NCI-H1436 (cell line): ENCODE measurements around the gene SH3YL1.

Experiments used
- DNase-seq: peaks from one replicate; lab custom pipeline; 2025; lab: John Stamatoyannopoulos, UW

Gene SH3YL1

DNA sequence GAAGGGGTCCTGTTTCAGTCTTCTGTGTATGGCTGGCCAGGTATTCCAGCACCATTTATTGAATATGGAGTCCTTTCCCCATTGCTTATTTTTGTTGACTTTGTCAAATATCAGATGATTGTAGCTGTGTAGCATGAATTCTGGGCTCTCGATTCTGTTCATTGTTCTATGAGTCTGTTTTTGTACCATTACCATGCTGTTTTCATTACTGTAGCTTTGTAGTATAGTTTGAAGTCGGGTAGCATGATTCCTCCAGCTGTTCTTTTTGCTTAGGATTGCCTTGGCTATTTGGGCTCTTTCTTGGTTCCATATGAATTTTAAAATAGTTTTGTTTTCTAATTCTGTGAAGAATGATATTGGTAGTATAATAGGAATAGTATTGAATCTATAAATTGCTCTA is 6.0 kb downstream of the SH3YL1 start:
- DNase-seq = no peak

DNA sequence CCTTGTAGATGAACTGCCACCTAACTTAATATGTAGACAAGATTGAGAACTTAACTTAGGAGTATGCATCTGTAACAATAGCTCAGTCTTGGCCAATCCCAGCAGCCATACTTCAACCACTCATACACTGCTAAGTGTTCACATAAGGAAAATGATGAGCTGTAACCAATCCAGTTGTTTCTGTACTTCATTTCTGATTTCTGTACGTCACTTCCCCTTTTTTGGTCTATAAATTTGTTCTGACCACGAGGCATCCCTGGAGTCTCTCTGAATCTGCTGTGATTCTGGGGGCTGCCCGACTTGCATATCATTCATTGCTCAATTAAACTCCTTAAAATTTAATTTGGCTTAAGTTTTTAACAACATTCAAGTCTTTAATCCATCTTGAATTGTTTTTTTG is 6.4 kb downstream of the SH3YL1 start:
- no peak for DNase-seq

DNA sequence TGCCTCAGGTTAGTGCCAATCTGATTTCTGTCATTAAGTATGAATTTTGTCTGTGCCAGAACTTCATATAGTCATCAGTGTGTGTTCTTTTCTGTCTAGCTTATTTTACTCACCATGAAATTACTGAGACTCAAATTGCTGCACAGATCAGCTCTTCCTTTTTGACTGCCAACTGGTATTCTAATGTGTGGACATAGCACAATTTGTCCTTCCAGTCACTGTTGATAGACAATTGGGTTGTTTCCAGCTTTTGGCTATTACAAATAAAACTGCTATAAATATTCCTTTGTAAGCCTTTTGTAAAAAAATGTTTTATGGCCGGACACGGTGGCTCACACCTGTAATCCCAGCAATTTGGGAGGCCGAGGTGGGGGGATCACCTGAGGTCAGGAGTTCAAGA is 7.7 kb downstream of the SH3YL1 start:
- no peak for DNase-seq

DNA sequence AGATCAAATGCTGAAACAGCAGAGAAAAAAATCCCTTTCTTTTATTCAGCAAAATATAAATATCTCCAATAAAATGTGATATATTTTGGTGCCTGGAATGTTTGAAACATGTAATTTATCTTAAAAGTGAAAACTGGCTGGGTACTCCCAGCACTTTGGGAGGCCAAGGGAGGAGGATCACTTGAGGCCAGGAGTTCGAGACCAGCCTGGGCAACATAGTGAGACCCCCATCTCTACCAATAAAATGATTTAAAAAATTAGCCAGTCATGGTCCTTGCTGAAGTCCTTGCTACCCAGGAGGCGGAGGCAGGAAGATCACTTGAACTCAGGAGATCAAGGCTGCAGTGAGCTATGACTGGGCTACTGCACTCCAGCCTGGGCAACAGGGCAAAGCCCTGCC is 8.6 kb downstream of the SH3YL1 start:
- no peak for DNase-seq

DNA sequence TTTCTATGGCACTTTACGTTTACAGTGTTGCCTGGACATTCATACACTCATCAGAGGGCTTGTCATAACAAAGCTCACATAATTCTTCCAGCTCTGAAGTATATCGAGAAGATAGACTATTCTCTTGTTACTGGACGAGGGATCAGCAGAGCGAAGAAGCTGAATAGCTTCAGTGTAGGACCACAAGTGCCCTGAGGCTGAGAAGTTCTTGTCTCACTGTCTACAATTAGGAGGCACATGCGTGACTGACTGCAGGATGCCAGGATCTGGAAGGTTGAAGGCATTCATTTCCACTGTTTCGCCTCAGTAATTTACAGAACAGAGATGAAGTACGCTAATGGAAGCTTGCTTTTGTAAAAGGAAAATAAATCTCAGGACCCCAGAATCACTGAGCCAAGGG is 9.6 kb downstream of the SH3YL1 start:
- no peak for DNase-seq

DNA sequence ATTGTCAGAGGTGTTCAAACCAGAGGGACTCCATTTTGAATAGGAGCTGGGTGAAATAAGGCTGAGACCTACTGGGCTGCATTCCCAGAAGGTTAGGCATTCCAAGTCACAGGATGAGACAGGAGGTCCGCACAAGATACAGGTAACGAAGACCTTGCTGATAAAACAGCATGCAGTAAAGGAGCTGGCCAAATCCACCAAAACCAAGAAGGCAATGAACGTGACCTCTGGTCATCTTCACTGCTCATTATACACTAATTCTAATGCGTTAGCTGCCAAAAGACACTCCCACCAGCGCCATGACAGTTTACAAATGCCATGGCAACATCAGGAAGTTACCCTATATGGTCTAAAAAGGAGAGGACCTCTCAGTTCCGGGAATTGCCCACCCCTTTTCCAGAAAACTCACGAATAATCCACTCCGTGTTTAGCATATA is 10.6 kb downstream of the SH3YL1 start:
- no peak for DNase-seq

DNA sequence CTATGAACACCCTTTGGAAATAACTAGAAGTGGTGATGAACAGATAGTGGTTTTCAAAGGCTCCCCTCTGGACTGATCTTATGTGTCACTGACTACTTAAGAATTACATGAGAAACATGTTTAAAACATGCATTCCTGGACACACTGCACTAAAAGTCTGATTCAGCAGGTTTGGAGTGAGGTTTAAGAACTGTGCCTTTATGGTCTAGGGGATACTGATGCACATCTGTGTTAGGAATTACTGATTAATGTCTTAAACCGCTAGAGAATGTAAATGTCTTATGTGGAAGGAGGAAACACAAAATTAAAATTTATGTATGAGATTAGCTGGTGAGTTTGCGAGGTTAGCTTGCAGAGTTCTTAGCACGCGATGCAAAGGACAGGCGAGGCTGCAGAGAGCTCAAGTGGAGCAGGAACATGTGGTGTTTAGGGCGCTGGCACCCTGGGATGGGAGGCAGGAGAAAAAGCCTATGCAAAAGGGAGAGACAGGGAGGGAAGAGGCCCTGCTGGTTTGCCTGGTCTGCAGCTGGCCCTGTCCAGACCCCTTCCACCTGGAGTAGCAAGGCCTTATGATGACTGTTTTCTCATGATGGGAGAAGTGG is 11.7 kb downstream of the SH3YL1 start:
- DNase-seq = no peak

DNA sequence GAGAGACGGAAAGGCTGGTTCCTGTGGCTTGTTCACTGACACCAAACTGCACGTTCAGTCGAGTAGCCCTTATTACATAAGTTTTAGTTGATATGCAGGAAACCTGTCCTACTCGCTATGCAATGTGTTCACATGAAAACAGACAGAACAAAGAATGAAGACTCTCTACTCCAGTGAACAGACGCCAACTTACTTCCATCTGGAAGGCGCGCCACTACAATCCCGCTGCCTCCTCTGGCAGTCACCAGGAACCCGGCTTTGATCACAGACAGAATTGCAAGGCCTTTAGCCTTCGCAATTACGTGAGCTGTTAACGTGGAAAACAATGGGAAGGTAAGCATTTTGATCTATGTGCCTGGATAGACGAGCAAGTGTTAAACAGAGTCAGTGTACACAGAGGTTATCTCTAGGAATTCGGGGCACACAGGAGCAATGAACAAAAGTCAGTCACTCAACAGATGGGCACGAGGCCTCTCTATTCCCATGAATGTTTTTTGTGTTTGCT is 14.2 kb downstream of the SH3YL1 start:
- DNase-seq = no peak

DNA sequence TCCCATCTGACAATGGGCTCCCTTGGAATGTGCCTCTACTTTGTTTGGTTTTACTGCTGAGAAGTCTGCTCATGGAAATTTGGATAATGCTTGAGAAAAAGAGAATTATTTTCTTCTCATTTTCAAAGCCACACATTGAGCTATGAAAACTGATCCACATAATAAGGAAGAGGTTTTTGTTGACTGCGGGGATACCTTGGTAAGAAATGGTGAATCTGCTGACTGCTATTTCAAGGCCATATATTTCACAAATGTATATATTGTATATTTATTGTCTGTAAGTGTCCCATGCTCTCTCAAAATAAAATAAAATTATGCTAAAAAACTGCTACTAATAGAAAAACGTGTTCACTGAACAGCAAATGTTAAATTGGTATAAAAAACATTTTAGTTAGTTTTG is 15.1 kb downstream of the SH3YL1 start:
- DNase-seq = no peak

DNA sequence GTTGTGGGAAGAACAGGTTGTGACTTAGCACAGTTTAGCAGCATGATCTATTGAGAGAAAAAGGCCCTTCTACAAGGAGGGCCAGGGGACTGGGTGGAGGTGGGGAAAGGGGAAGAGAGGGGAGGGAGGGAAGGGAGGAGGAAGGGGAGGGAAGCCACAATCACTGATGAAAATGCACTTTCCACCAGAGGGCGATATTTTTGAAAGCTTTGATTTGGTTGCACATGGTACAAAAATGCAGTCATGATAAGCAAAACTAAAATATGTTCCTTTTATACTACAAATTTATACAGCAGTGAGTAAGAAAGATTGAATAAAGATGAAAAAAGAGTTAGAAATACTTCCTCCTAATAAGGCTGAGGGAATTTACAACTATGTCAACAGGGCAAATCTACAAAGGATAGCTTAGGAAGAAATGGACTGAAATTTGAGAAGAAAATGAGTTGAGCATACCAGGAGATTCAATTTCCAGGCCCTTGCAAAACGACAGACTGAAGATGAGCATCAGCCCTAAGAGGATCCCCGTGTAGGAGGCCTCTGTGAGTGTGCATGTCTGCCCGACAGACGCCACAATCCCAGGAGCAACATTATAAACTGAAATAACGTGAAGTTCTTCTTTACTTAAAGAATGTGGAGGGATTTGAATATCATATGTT is 17.2 kb downstream of the SH3YL1 start:
- peak; percentile 40 for DNase-seq

DNA sequence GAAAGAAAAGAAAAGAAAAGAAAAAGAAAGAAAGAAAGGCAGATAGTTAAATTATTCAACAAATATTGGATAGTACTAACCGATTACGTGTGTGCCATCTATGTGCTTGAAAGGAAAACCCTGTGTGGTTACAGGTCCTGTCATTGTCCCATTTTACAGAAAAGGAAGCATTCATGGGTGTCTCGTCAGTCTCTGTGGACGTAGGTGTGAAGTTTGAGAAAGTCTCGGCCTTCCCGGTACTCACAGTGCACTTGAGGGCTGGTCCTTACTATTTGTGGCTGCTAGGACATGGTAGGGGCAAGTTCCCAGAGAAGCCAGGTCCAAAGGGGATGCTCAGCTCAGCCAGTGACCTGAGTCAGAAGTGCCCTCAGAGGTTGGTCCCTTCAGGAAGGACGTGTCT is 19.3 kb downstream of the SH3YL1 start:
- no peak for DNase-seq

DNA sequence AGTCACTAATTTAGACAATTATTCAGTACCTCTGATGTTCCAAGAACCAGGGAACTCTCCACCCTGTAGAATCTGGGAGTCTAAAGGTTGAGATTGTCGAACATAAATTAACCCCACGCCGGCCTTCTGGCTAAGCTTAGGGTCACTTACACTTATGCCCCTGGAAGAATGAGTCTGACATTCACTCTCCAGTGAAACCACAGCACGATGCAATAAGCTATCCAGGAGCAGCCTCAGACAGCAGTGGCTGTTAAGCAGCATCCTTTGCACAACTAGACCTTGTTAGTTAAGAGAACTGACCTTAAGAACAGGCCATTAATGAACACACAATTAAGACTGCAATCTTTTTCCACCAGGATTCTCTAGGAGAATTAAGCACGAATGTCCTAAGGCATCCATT is 25.0 kb downstream of the SH3YL1 start:
- no peak for DNase-seq

DNA sequence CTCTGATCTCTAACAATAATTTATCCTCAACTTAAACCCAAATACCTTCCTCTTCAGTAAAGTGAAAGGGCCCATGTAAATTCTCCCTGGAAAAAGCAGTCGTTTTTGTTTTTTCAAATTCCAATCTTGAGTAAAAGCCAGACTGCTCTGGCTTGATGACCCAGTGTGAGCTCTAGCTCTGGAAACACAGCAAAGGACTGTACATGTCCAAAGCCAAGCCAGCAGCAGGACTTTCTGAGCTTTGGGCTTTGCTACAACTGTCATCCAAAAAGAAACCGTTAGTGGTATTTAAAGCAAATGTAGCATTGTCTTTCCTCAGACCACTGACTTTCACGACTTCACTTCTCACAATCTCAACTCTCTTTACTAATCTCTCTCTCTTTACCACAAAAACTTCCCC is 25.4 kb downstream of the SH3YL1 start:
- DNase-seq = no peak

DNA sequence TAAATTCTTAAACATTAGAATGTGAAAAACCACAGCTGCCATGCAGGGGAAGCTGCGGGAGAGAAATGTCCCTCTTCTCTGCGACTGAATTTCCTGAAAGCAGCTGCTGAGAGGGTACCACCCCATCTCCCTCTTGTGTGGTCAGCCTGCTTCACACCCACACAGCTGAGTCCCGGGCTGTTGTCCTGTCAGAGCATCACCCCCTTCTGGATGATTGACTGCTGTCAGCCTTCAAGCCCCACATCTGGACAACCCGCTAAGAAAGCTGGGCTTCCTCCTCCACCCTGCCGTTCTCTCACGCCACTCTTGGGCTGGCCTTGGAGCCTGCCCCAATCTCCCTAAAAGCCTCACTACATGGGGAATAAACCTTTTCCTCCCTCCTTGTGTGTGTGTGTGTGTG is 26.0 kb downstream of the SH3YL1 start:
- no peak for DNase-seq

DNA sequence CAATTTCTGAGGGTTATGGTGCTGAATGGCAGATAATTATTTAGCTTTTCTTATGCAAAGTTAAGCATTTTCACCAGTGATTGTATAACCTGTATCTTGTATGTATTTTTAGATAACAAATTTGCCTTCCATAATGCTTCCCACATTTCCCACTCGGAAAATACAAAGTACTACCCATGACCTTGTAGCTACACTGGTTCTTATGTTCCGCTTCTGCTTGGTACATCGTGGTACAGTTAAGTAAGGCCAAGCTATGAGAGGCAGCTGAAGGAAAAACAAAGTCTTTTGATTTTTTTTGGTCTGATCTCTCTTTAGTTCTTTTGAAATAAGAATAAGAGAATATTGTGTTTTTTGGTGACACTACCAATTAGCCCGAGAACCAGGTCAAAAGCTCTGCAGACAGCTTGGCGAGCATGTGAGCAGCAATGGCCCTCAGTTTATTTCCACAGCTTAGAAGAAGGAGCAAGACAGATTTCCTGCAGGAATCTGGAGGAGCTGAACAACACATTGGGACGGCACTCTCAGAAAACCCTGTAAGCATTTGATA is 26.8 kb downstream of the SH3YL1 start:
- no peak for DNase-seq

DNA sequence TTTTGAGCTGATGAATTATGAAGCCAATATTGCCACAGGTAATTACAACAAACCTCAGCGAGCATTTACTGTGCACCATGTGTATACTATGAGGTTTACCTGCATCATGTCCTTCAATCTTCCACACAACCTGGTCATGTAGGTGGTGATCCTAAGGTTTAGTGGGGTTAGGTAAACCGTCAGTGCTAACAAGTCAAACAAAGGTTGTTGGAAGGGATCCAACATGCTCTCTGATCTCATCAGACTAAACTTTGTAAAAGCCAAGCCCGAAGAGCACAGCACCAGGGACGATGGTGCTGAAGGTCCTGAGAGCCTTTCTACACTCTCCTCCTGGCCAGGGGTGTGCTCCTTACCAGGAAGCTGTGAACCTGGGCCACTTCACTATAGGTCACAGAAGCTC is 29.4 kb downstream of the SH3YL1 start:
- no peak for DNase-seq

DNA sequence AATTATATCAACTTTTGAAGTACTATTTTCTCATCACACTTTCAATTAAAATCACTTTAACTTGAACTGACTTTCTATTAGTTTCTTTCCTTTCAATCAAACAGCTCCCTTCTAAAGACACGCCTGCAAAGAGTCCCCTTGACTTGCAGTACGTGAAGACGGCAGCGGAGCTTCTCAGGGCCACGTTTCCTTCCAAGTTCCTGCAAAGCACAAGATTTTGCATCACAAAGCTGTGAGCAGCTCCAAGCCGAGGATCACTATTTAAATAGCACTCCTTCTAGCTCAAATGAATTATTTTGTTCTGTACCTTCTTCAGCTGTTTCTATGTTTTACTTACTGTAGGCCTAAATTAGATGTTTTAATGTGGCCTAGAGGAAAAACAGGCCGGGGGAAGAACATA is 30.8 kb downstream of the SH3YL1 start:
- DNase-seq = no peak

DNA sequence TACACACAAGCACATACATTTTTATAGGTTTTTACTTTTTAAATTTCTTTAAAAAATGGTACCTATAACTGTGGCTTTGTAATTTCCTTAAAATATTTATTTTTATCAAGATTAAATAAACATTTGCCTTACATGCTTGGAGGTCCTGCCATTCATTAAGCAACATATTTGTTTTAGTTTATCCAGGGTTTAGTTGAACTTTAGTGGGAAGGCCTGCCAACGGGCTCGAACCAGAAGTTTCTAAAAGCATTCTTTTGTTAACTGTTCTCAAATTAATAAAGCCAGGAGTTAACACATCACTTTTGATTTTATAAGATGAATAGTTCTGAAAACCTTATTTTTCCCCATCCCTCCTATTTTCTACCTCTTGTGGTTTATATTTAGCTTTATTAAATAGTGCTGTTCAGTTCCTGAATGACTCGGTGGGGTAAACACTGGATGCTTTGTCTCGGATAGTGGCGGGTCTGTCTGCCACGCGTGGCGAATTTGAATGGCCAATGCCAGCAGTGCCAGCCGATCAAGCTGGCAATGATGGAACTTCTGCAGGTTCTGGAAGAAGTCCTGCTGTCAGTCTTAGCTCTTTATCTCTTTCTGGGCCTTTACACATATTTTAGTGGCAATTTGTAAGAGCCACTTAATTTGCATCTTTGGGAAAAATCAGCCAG is 32.2 kb downstream of the SH3YL1 start:
- DNase-seq = no peak

DNA sequence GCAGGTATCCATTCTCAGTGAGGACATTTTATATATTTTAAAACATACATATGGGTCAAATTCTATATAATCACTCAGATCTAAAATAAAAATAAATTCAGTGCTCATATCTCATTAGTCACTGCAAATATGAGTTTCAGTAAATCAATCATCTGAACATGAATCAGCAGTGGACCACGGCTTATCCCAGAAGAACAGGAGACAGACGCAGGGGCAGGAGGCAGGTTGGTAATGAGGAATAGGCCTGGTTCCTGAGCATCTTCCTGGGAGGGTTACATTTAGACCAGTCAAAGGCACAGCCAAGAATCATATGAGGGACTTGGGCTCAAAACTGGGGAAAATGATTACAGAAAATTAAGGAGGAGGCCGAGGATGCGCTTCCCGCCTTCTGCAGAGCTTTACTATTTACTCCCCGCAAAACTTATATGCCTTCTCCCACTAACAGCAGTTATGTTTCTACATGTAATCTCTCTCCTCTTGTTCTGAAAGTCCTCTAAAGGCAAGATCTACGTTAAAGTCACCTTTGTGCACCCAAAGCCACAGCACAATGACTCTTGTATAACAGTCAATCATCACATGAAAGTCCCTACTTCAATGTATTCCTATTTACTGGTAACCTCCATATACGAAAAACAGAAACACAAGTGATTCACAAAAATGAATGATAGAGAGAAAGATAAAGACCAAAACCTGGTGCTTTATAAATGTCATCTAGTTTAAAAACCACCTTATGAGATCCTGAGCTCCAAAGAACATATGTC is 35.1 kb downstream of the SH3YL1 start:
- no peak for DNase-seq

DNA sequence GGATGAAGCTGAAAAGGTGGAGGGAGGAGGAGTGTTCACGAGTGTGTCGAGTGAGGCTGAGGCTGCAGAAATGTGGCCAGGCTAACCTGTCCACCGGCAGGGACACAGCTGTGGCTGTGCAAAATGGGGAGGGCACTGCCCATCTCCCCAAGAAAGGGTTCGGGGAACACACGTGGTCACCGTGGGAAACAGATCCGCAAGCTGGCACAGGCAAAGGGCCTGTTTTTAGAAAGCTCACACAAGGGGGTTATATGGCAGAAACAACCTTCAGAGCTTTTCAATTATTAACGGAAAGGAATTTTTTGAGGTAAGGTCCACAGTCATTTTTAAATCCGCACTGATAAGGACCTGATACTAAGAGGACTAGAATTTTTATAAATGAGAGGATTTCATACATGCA is 35.7 kb downstream of the SH3YL1 start:
- no peak for DNase-seq

DNA sequence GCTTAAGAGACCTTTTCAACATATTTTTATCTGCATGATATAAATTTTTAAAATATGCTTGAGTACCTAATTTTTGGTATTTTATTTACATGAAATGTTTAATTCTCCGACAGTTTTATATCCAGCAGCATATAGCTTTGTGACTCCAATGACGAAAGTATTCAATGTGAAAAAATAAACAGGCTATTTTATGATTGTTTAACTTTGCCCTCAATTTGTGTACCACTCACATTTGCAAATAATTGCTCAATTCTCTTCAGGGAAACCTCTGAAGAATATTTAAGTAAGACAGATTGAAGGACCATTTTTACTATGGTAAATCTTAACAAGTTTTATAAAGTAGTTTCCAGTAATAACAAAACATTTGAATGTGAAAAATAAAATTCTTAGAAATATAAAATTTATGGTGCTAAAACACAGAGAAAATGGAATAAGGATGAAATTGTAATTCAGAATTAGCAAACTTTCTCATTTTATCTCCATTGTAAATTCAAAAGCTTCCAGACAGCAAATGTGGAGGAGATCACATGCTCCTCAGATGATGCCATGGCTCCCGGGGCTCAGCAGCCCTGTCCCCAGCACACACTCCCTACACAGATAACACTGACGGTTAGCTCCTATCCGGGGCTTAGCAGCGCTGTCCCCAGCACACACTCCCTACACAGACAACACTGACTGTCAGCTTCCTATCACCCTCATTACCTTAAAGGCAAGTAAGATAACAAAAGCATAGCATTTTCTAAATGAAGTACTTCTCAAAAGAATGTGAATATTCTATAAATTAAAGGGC is 39.7 kb downstream of the SH3YL1 start:
- DNase-seq = no peak

DNA sequence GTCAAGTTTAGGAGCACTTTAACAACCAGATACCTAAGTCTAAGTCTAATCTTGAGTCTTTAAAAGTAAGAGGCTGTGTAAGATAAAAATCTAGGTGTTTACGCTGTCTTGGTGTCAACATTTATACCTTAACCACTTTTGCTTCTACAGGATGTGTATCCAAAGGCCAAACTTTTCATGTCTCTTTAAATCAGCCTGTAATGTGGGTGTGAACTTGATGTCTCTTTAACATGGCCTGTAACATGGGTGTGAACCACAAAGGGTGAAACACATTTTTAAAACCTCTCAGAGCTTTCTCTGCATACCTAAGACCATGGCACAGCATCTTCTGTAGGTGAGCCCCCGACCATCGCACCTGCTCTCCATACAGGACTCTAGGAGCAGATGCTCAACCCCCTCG is 40.4 kb downstream of the SH3YL1 start:
- DNase-seq = no peak
